OCI-LY1 (cell line): ENCODE measurements around the gene NTRK3.

Experiments
- H2AFZ ChIP-seq: fragments of 200-600 bp; sonication (generic), shearing (Covaris generic); 2 replicates; pipeline ENCODE4 v1.6.0; 2014; ENCODE audit warnings: antibody characterized with exemption, mild to moderate bottlenecking, low read length
- H3F3A ChIP-seq: fragments of 200-600 bp; sonication (generic), shearing (Covaris generic); 2 replicates; pipeline ENCODE4 v1.6.0; 2014; ENCODE audit warnings: mild to moderate bottlenecking, antibody characterized with exemption, low read length, moderate library complexity; ENCODE audit not compliant: insufficient read depth
- H3K27ac ChIP-seq: fragments of 200-600 bp; sonication (generic); 2 replicates; pipeline ENCODE4 v1.5.1; 2014; ENCODE audit warnings: low read length, mixed run types, mild to moderate bottlenecking, low read depth; ENCODE audit not compliant: poor library complexity, severe bottlenecking
- H3K27me3 ChIP-seq: fragments of 200-600 bp; sonication (generic); 2 replicates; pipeline ENCODE4 v1.6.0; 2014; ENCODE audit warnings: antibody characterized with exemption, mild to moderate bottlenecking, low read length, moderate library complexity; ENCODE audit not compliant: insufficient read depth
- H3K36me3 ChIP-seq: fragments of 200-600 bp; sonication (generic); 2 replicates; pipeline ENCODE4 v1.6.1; 2014; ENCODE audit warnings: mild to moderate bottlenecking, antibody characterized with exemption, low read length, moderate library complexity, mixed read lengths; ENCODE audit not compliant: insufficient read depth
- H3K4me1 ChIP-seq: fragments of 200-600 bp; sonication (generic); 2 replicates; pipeline ENCODE4 v1.5.1; 2014; ENCODE audit warnings: mild to moderate bottlenecking, low read length, moderate library complexity; ENCODE audit not compliant: insufficient read depth, severe bottlenecking
- H3K4me2 ChIP-seq: fragments of 200-600 bp; sonication (generic), shearing (Covaris generic); 2 replicates; pipeline ENCODE4 v1.6.1; 2014; ENCODE audit warnings: low read length
- H3K4me3 ChIP-seq: fragments of 200-600 bp; sonication (generic); 2 replicates; pipeline ENCODE4 v1.5.1; 2014; ENCODE audit warnings: low read length, low read depth, mild to moderate bottlenecking, mixed read lengths; ENCODE audit not compliant: poor library complexity, severe bottlenecking
- H3K79me2 ChIP-seq: fragments of 200-600 bp; shearing (Covaris generic); 2 replicates; pipeline ENCODE4 v1.6.1; 2016; ENCODE audit warnings: mixed run types, low read length, mixed read lengths; ENCODE audit not compliant: insufficient read depth
- H3K9ac ChIP-seq: fragments of 200-600 bp; sonication (generic), shearing (Covaris generic); 2 replicates; pipeline ENCODE4 v1.6.1; 2014; ENCODE audit warnings: mild to moderate bottlenecking, low read length, mixed read lengths
- H3K9me2 ChIP-seq: fragments of 200-600 bp; sonication (generic), shearing (Covaris generic); 2 replicates; pipeline ENCODE4 v1.6.1; 2014; ENCODE audit warnings: low read depth, mild to moderate bottlenecking, low read length, mixed read lengths
- H3K9me3 ChIP-seq: fragments of 200-600 bp; shearing (Covaris generic); 2 replicates; pipeline ENCODE4 v1.6.1; 2014; ENCODE audit warnings: low read length, mixed read lengths
- H4K20me1 ChIP-seq: fragments of 200-600 bp; sonication (generic), shearing (Covaris generic); 2 replicates; pipeline ENCODE4 v1.6.0; 2016; ENCODE audit warnings: mild to moderate bottlenecking, low read length; ENCODE audit not compliant: insufficient read depth
- EZH2 ChIP-seq: fragments of 200-600 bp; sonication (generic), shearing (Covaris generic); IDR thresholded peaks from 2 replicates; pipeline ENCODE4 v1.8.0; 2017; ENCODE audit warnings: borderline replicate concordance, mixed run types, mild to moderate bottlenecking, antibody characterized with exemption, low read length, moderate library complexity, mixed read lengths
- TF ChIP-seq, protein P1 (sequence below): fragments of 200-600 bp; sonication (generic), shearing (Covaris generic); IDR thresholded peaks from 2 replicates; pipeline ENCODE4 v1.5.1; 2017; ENCODE audit warnings: mild to moderate bottlenecking, antibody characterized with exemption, low read length, moderate library complexity, mixed read lengths

Gene NTRK3

DNA sequence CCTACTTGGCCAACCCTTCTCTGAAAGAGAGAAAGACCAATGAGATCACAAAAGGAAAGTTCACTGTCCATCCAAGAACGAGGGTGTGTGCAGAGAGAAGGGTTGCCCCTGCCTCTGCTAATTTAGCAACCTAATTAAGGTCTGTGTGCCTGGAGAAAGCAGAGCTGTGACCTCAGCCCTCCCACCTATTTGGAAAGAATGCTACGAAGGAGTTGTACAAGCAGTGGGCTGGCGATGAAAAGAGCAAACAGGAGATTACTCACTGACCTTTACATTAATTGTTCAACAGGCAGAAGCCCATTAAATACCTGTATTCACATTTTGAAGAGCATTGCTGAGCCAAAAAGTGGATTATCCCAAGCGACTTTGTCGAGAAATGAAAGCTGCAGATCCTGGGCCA, 314.9 kb downstream of the NTRK3 start:
- no peaks in the 10 kb centered on the region for H3F3A ChIP-seq
- H3K9ac ChIP-seq = no peak overlapping the region
- H3K79me2 ChIP-seq = no peaks in the 10 kb centered on the region
- no peaks in the 10 kb centered on the region for H3K9me3 ChIP-seq
- no peaks in the 10 kb centered on the region for H3K9me2 ChIP-seq
- no peaks in the 10 kb centered on the region for H3K4me1 ChIP-seq
- no peaks in the 10 kb centered on the region for H3K36me3 ChIP-seq
- TF ChIP-seq EZH2 = no peak
- TF ChIP-seq, protein P1, sequence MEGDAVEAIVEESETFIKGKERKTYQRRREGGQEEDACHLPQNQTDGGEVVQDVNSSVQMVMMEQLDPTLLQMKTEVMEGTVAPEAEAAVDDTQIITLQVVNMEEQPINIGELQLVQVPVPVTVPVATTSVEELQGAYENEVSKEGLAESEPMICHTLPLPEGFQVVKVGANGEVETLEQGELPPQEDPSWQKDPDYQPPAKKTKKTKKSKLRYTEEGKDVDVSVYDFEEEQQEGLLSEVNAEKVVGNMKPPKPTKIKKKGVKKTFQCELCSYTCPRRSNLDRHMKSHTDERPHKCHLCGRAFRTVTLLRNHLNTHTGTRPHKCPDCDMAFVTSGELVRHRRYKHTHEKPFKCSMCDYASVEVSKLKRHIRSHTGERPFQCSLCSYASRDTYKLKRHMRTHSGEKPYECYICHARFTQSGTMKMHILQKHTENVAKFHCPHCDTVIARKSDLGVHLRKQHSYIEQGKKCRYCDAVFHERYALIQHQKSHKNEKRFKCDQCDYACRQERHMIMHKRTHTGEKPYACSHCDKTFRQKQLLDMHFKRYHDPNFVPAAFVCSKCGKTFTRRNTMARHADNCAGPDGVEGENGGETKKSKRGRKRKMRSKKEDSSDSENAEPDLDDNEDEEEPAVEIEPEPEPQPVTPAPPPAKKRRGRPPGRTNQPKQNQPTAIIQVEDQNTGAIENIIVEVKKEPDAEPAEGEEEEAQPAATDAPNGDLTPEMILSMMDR = no peak
- no peak overlapping the region for H3K4me2 ChIP-seq
- H4K20me1 ChIP-seq = no peaks in the 10 kb centered on the region
- no peaks in the 10 kb centered on the region for H3K27me3 ChIP-seq
- no peak overlapping the region for H2AFZ ChIP-seq
- no peak overlapping the region for H3K27ac ChIP-seq
- no peak overlapping the region for H3K4me3 ChIP-seq

DNA sequence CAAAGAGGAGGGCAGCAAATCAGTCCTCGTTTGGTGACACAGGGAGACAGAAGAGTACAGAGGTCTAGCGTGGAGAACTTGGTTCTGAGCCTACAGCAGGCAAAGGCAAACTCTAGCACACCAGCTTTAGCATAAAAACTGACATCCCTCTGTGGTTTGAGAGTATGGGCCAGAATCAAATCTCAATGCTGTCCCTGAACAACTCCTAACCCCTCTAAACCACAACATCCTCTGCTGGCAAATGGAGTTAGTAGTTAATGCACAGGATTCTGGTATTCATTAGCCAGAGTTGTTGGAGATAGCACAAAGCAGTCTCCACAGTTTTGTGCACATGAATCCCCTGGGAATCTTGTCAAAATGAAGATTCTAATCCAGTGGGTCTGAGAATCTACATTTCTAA, 315.8 kb downstream of the NTRK3 start:
- H3K9ac ChIP-seq = no peak overlapping the region
- no peak overlapping the region for H3K4me3 ChIP-seq
- no peaks in the 10 kb centered on the region for H3K9me3 ChIP-seq
- no peaks in the 10 kb centered on the region for H3F3A ChIP-seq
- H3K27ac ChIP-seq = no peak overlapping the region
- no peaks in the 10 kb centered on the region for H3K27me3 ChIP-seq
- no peak overlapping the region for H3K4me2 ChIP-seq
- no peaks in the 10 kb centered on the region for H3K9me2 ChIP-seq
- no peak overlapping the region for H2AFZ ChIP-seq
- H3K4me1 ChIP-seq = no peaks in the 10 kb centered on the region
- H4K20me1 ChIP-seq = no peaks in the 10 kb centered on the region
- TF ChIP-seq EZH2 = no peak
- TF ChIP-seq, protein P1 = no peak
- H3K36me3 ChIP-seq = no peaks in the 10 kb centered on the region
- no peaks in the 10 kb centered on the region for H3K79me2 ChIP-seq

DNA sequence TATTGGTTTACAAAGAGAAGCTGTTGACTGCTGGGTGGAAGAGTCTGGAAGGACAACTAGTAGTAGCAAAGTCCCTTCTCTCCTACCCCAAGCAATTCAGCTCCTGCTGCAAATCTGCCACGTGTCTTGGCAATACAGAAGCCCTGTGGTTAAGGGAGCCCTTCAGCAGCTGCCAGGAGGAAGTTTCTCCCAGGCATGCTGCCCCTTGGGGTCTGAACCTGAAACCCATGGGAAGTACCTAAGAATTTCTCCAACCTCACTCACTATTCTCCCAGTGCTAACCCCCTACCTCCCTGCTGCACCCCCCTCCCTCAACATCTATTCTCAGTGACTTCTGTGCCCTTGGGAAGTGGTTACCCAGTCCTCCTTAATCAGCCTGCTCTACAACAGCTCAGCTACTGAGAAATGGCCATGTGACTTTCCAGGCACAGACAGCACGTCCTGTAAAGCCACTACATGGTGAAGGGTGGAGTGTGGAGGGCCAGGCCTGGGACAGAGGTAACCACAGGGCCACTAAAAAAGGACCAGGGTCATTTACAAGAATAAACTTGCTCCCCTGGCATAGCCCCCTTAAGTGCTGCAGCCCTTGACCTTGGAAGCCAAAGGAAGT, 316.6 kb downstream of the NTRK3 start:
- Histone ChIP-seq H3F3A (no peaks in the 10 kb centered on the region), H3K9me3 (no peaks in the 10 kb centered on the region), H3K9me2 (no peaks in the 10 kb centered on the region), H3K4me3 (no peak overlapping the region), H3K36me3 (no peaks in the 10 kb centered on the region), H4K20me1 (no peaks in the 10 kb centered on the region), H3K27me3 (no peaks in the 10 kb centered on the region), H2AFZ (no peak overlapping the region), H3K4me2 (no peak overlapping the region), H3K4me1 (no peaks in the 10 kb centered on the region), H3K27ac (no peak overlapping the region), H3K79me2 (no peaks in the 10 kb centered on the region), H3K9ac (no peak overlapping the region)
- TF ChIP-seq, protein P1 = no peak
- no peak for TF ChIP-seq EZH2
